GM06990 (cell line): ENCODE results near the gene TFR2.

Experiments used
- DNase-seq: peaks from one replicate; pipeline ENCODE4 v3.0.0-alpha.2; 2011; ENCODE audit not compliant: insufficient read length; ENCODE audit errors: extremely low read depth
- H3K27me3 ChIP-seq: replicated peaks from 2 replicates; pipeline ENCODE4 v1.6.0; 2011; ENCODE audit warnings: low read length; ENCODE audit not compliant: control insufficient read depth, insufficient read depth
- H3K36me3 ChIP-seq: 2 replicates; pipeline ENCODE4 v1.5.1; 2011; ENCODE audit warnings: low read length; ENCODE audit not compliant: control insufficient read depth, insufficient read depth
- H3K4me3 ChIP-seq: replicated peaks from 2 replicates; pipeline ENCODE4 v1.5.1; 2011; ENCODE audit warnings: low read depth, mild to moderate bottlenecking, control low read depth, low read length
- TF ChIP-seq, protein P1 (sequence below): IDR thresholded peaks from 2 replicates; pipeline ENCODE4 v1.5.1; 2011; ENCODE audit warnings: low read length, control low read depth, mild to moderate bottlenecking, inconsistent platforms; ENCODE audit not compliant: insufficient read depth, poor library complexity, severe bottlenecking

The TFR2 gene

DNA sequence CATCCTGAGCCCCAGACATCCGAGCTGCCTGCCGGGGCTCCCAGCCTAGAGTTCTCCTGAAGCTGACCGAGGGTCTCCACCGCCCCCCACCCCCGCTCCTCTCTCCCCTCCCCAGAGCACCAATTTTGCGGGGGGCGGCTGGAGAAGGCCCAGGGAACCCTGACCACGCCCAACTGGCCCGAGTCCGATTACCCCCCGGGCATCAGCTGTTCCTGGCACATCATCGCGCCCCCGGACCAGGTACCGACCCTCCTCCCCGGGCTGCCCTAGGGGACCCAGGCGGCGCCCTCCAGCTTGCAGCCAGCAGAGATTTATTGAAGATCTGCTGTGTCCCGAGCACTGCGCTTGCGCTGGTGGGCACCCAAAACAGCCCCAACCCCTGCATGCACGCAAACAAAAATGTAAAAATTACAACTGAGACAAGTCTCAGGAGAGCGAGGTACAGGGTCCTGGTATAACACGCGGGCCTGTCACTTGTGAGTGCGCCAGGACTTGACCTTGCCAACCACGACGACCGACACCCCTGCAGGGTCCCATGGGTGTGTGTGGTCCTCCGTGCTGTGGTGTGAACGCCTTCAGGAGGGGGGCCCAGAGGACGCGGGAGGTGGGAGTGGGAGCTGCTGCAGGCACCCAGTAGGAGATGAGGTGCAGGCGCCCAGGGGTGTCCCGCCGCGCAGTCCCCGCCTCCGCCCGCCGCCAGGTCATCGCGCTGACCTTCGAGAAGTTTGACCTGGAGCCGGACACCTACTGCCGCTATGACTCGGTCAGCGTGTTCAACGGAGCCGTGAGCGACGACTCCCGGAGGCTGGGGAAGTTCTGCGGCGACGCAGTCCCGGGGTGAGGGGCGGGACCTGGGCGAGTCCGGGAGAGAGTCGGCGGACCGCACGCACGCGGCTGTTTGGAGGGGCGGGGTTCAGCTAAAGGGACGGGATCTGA is 36.1 kb downstream of the TFR2 start:
- Histone ChIP-seq H3K4me3 (peak overlapping the region; percentile 66), H3K27me3 (no peaks in the 10 kb centered on the region), H3K36me3 (no peaks in the 10 kb centered on the region)
- TF ChIP-seq, protein P1, sequence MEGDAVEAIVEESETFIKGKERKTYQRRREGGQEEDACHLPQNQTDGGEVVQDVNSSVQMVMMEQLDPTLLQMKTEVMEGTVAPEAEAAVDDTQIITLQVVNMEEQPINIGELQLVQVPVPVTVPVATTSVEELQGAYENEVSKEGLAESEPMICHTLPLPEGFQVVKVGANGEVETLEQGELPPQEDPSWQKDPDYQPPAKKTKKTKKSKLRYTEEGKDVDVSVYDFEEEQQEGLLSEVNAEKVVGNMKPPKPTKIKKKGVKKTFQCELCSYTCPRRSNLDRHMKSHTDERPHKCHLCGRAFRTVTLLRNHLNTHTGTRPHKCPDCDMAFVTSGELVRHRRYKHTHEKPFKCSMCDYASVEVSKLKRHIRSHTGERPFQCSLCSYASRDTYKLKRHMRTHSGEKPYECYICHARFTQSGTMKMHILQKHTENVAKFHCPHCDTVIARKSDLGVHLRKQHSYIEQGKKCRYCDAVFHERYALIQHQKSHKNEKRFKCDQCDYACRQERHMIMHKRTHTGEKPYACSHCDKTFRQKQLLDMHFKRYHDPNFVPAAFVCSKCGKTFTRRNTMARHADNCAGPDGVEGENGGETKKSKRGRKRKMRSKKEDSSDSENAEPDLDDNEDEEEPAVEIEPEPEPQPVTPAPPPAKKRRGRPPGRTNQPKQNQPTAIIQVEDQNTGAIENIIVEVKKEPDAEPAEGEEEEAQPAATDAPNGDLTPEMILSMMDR = no peak
- DNase-seq = no peak

DNA sequence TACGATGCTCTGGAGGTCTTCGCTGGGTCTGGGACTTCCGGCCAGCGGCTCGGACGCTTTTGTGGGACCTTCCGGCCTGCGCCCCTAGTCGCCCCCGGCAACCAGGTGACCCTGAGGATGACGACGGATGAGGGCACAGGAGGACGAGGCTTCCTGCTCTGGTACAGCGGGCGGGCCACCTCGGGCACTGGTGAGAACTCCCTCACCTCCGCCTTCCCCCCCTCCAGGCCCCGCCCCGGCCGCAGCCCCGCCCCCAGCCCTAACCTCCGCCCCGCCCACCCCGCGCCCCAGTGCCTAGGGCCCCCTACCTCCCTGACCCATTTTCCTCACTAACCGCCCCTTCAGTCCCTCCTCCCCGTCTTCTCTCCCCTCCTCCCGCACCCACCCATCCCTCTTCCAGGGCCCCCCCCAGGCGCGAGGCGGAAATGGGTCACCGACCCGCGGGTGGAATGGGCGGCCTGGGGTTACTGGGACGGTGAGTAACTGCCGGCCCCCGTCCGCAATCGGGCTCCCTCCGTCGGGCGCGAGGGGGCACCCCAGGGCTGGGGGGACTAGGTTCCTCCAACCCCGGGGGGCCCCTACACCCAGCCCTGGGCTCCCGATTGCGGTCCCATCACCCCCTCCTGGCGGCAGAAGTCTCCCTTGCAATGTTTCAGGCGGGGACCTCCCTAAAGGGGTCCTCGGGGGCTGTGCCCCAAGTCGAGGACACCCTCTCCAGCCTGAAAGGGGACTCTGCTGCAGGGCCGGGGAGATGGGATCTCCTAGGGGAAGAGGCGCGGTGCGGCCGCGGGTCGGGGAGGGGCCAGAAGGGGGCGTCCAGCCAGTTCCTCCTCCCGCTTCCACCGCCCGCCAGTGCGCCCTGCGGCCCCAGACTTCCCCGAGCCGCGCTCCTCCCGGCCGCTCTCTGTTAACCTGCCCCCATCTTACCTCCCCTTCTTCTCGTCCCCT is 37.0 kb downstream of the TFR2 start:
- H3K36me3 ChIP-seq = no peaks in the 10 kb centered on the region
- DNase-seq = peak; percentile 80
- TF ChIP-seq, protein P1 = peak; percentile 52
- no peaks in the 10 kb centered on the region for H3K27me3 ChIP-seq
- H3K4me3 ChIP-seq = peak overlapping the region; percentile 66

DNA sequence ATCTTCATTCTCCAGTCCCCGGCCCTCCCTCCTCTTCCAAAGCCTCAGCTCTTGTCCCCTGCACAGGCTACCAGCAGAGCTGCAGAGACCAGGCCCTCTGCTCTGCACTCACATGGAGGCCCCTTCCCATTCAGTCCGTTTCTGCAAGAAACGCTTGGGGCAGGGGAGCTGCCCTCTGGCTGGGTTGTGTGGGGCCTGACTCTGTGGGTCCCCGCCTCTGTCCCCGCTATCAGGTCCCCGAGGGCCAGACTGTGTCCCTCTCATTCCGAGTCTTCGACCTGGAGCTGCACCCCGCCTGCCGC is 37.7 kb downstream of the TFR2 start:
- H3K36me3 ChIP-seq = no peaks in the 10 kb centered on the region
- TF ChIP-seq, protein P1 = no peak
- H3K27me3 ChIP-seq = no peaks in the 10 kb centered on the region
- DNase-seq = no peak
- H3K4me3 ChIP-seq = peak overlapping the region; percentile 54

DNA sequence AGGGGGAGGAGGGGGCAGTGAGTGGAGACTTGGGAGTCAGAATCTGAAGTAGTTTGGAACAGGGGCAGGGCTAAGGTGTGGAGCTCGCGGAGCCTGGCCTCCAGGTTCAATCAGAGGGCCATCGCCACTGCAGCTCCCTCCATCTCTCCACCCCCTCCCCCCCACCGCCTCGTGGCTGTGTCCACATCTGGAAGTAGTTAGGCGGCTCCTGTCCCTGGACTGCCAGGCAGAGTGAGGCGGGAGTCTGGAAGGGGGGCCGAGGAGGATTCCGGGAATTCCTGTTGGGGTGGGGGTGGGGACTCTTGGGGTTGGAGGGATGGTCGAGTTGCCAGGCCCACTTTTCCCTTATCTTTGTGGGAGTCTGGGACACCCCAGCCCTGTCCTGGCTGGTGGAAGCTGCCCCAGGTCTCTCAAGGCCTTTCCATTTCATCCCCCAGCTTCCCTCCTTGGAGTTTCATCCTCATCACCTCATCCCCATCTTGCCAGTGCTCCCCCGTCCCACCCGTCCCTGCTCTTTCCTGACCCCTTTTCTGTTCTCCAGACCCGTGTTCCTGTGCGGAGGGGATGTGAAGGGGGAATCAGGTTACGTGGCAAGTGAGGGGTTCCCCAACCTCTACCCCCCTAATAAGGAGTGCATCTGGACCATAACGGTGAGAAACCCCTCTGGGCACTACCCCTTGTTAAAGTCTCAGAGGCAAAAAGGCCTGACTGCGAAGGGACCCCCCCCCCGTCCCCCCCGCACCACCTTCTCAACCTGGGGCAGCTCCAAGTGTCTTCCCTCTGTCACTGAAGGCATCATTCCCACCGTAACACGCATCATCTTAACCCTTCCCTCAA is 38.2 kb downstream of the TFR2 start:
- H3K27me3 ChIP-seq = no peaks in the 10 kb centered on the region
- H3K4me3 ChIP-seq = no peak overlapping the region
- TF ChIP-seq, protein P1 = no peak
- H3K36me3 ChIP-seq = no peaks in the 10 kb centered on the region
- no peak for DNase-seq

DNA sequence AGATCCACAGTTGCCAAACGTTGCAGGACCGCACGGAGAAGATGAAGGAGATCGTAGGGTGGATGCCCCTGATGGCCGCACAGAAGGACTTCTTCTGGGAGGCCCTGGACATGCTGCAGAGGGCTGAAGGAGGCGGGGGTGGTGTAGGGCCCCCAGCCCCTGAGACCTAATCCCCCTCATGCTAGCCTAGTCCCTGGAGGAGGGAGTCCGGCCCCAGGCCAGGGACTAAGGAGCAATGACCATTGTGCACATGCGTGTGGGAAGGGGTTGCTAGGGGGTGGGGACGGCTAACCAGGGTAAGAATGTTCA is 40.7 kb downstream of the TFR2 start:
- H3K27me3 ChIP-seq = no peaks in the 10 kb centered on the region
- DNase-seq = no peak
- no peaks in the 10 kb centered on the region for H3K36me3 ChIP-seq
- no peak overlapping the region for H3K4me3 ChIP-seq
- TF ChIP-seq, protein P1 = no peak
